ENCODE measurements around the gene CDC27.
"Not testable (repeated sequence)": the region's sequence is repeated elsewhere in the genome, so short reads cannot be mapped to it uniquely, and the experiment has no call there.

Gene CDC27

DNA sequence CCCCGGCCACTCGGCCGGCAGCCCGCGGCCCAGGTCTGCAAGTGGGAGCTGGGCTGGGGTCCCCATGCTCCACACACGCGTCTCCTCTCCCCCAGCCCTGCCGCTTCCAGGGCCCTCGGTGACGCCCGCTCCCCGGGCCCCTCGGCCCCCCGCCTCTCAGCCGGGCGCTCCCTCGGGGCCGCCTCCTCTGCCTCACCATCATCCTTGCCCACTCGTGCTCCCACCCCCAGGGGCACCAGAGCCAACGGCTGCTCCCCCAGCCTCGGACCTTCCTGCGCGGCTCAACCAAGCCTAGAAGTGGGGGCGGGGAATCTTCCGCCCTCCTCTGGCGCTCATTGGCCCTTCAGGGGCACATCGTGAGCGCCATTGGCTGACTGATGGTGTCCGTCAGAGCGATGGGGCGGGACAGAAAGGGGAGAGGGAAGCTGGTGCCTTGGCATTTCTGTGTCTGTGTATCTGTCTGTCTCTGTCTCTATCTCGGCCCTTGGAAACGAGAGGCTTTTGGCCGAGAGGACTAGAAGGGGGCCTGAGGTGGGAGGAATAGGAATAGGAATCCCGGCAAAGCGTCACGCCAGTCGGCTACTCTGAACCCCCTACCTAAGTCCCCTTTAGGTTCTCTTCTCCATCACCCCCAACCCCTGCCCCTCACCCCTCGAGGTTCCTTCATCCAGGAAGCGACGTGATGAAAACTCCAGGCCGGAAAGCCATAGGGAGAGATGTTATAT lies 88.9 kb downstream of the CDC27 start:
- H3K4me3 ChIP-seq (ENCODE audit: extremely low read depth, insufficient read depth, low read length, poor library complexity, severe bottlenecking) = peak overlapping the region; percentile 70
- H3K9me3 ChIP-seq (ENCODE audit: control insufficient read depth, low read length) = no peaks in the 10 kb centered on the region
- H3K36me3 ChIP-seq (ENCODE audit: control insufficient read depth, insufficient read depth, low read length) = peaks cover 6% of the 10 kb centered on the region
- H3K4me1 ChIP-seq (ENCODE audit: control insufficient read depth, insufficient read depth, low read length, poor library complexity, severe bottlenecking) = peaks cover 2% of the 10 kb centered on the region
- WGBS, 2 experiments (ENCODE audit: insufficient coverage in 2 of 2) = 0% methylated on average over 10 to 11 of the region's 42 CpGs
- no peak overlapping the region for H3K27ac ChIP-seq (ENCODE audit: low read depth, low read length, severe bottlenecking)

DNA sequence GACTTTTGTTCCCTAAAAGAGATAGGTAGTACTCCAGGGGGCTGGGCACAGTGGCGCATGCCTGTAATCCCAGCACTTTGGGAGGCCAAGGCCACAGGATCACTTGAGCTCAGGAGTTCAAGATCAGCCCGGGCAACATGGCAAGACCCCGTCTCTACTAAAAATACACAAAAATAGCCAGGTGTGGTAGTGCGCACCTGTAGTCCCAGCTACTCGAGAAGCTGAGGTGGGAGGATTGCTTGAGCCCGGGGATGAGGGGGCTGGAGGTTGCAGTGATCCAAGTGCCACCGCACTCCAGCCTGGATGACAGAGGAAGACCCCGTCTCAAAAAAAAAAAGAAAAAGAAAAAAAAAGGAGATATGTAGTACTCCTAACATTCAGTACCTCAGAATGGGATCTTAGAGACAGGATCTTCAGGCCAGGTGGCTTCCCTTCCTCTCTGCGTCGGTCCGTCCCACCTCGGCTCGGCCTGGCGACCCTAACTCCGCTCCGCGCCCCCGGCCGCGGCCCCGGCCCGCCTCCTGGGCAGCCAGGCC lies 89.6 kb downstream of the CDC27 start:
- Histone ChIP-seq H3K27ac (ENCODE audit: low read depth, low read length, severe bottlenecking) (no peak overlapping the region), H3K36me3 (ENCODE audit: control insufficient read depth, insufficient read depth, low read length) (peaks cover 6% of the 10 kb centered on the region), H3K4me1 (ENCODE audit: control insufficient read depth, insufficient read depth, low read length, poor library complexity, severe bottlenecking) (peaks cover 2% of the 10 kb centered on the region), H3K9me3 (ENCODE audit: control insufficient read depth, low read length) (no peaks in the 10 kb centered on the region), H3K4me3 (ENCODE audit: extremely low read depth, insufficient read depth, low read length, poor library complexity, severe bottlenecking) (peak overlapping the region; percentile 70)
- 20 to 28% methylated on average over 8 to 10 of the region's 22 CpGs for WGBS, 2 experiments (ENCODE audit: insufficient coverage in 2 of 2)

DNA sequence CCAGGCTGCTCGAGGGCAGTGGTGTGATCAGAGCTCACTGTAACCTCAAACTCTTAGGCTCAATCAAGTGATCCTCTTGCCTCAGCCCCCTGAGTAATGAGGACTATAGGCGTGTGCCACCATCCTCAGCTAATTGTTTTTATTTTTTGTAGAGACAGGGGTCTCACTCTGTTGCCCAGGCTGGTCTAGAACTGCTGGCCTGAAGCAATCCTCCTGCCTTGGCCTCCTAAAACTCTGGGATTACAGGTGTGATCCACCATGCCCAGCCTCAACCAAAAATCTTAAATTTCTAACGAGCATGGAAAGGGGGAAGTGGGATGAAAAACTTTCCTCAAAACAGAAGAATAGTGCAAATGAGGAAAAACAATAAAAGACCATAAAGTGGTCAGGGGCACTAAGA lies 92.8 kb downstream of the CDC27 start:
- 88% methylated on average over 1 of the region's 3 CpGs; no CpG with 5 or more reads in 1 of the 2 experiments for WGBS, 2 experiments (ENCODE audit: insufficient coverage in 2 of 2)
- Histone ChIP-seq H3K27ac (ENCODE audit: low read depth, low read length, severe bottlenecking) (no peak overlapping the region), H3K4me3 (ENCODE audit: extremely low read depth, insufficient read depth, low read length, poor library complexity, severe bottlenecking) (no peak overlapping the region)

DNA sequence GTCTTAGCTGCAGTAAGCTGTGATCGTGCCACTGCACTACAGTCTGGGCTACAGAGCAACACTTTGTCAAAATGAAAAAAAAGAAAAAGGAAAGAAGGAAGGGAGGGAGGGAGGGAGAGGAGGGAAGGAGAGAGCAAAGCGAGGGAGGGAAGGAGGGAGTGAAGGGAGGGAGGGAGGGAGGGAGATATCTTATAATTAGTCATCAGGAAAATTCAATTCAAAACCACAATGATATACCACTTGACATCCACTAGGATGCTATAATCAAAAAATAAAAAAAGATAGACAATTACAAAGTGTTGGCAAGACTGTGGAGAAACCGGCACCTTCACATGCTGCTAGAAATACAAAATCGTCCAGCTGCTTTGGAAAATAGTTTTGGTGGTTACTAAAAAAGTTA lies 93.8 kb downstream of the CDC27 start:
- Histone ChIP-seq H3K4me3 (ENCODE audit: extremely low read depth, insufficient read depth, low read length, poor library complexity, severe bottlenecking) (no peak overlapping the region), H3K27ac (ENCODE audit: low read depth, low read length, severe bottlenecking) (no peak overlapping the region), H3K36me3 (ENCODE audit: control insufficient read depth, insufficient read depth, low read length) (peaks cover 19% of the 10 kb centered on the region), H3K4me1 (ENCODE audit: control insufficient read depth, insufficient read depth, low read length, poor library complexity, severe bottlenecking) (peaks cover 2% of the 10 kb centered on the region), H3K9me3 (ENCODE audit: control insufficient read depth, low read length) (no peaks in the 10 kb centered on the region)
- 100% methylated on average over 1 of the region's 4 CpGs for WGBS, 2 experiments (ENCODE audit: insufficient coverage in 2 of 2)

More for the DNA sequence above, 92.8 kb downstream of the CDC27 start:
- Histone ChIP-seq H3K9me3 (ENCODE audit: control insufficient read depth, low read length) (no peaks in the 10 kb centered on the region), H3K4me1 (ENCODE audit: control insufficient read depth, insufficient read depth, low read length, poor library complexity, severe bottlenecking) (peaks cover 2% of the 10 kb centered on the region), H3K36me3 (ENCODE audit: control insufficient read depth, insufficient read depth, low read length) (peaks cover 19% of the 10 kb centered on the region)

DNA sequence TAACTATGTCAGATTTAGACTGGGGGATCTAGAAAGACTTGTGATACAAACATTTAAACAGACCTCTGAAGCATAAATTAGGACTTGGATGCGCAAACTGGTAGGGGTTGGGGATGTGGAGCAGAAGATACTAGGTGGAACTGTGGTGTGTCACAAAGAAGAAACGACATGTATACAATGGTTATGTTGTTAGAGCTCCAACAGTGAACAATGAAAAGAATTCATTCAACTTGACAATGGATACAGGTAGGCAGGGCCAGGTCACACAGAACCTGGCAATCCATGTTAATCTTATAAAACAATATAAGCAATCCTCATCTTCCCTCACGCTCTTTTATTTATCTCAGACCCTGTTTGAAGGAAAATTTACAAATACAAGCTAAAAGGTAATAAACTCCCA lies 102.0 kb downstream of the CDC27 start:
- H3K36me3 ChIP-seq (ENCODE audit: control insufficient read depth, insufficient read depth, low read length) = no peaks in the 10 kb centered on the region
- no peak overlapping the region for H3K27ac ChIP-seq (ENCODE audit: low read depth, low read length, severe bottlenecking)
- no peak overlapping the region for H3K4me3 ChIP-seq (ENCODE audit: extremely low read depth, insufficient read depth, low read length, poor library complexity, severe bottlenecking)
- no peaks in the 10 kb centered on the region for H3K4me1 ChIP-seq (ENCODE audit: control insufficient read depth, insufficient read depth, low read length, poor library complexity, severe bottlenecking)
- no peaks in the 10 kb centered on the region for H3K9me3 ChIP-seq (ENCODE audit: control insufficient read depth, low read length)
- 89 to 100% methylated on average over 2 to 3 of the region's 3 CpGs for WGBS, 2 experiments (ENCODE audit: insufficient coverage in 2 of 2)

DNA sequence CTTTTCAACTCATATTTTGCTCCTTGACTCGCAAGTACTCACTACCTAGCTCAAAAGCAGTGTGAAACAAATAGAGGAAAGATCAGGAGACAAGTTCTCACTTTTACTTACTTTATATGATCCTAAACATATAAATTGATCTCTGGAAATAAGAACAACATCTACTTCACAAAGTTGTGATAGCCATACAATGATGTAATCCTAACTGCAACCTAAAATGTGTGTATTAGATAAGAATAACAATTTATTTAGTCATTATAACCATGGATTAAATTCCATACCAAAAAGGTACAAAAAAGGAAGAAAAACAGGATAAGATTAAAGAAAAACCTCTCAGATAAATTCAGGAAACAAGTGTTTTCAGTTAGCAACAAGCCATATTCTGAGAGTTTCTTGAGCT lies 103.4 kb downstream of the CDC27 start:
- WGBS, 2 experiments (ENCODE audit: insufficient coverage in 2 of 2) = no CpG with 5 or more reads among the region's 1 CpG
- Histone ChIP-seq H3K36me3 (ENCODE audit: control insufficient read depth, insufficient read depth, low read length) (no peaks in the 10 kb centered on the region), H3K9me3 (ENCODE audit: control insufficient read depth, low read length) (no peaks in the 10 kb centered on the region), H3K4me1 (ENCODE audit: control insufficient read depth, insufficient read depth, low read length, poor library complexity, severe bottlenecking) (no peaks in the 10 kb centered on the region), H3K27ac (ENCODE audit: low read depth, low read length, severe bottlenecking) (no peak overlapping the region), H3K4me3 (ENCODE audit: extremely low read depth, insufficient read depth, low read length, poor library complexity, severe bottlenecking) (no peak overlapping the region)

DNA sequence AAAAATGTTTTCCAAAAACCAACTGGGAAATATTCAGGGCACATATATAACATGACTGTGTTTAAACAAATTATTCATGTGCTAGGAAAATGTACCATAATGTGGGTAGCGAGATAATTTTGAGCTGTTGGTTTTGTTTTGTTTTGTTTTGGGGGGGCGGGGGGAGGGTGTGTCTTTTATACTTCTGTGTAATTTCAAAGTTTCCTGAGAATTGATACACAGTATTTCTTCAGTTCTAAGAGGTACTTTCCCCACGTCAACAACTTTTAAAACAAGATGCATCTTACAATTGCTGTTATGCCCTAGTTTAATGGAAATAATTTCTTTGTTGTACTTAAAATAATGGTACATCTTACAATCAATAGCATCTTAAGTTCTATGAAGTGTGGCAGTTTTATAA lies 110.3 kb downstream of the CDC27 start:
- Histone ChIP-seq H3K27ac (ENCODE audit: low read depth, low read length, severe bottlenecking) (no peak overlapping the region), H3K4me3 (ENCODE audit: extremely low read depth, insufficient read depth, low read length, poor library complexity, severe bottlenecking) (no peak overlapping the region), H3K9me3 (ENCODE audit: control insufficient read depth, low read length) (no peaks in the 10 kb centered on the region), H3K36me3 (ENCODE audit: control insufficient read depth, insufficient read depth, low read length) (peaks cover 3% of the 10 kb centered on the region), H3K4me1 (ENCODE audit: control insufficient read depth, insufficient read depth, low read length, poor library complexity, severe bottlenecking) (no peaks in the 10 kb centered on the region)
- no CpG with 5 or more reads among the region's 3 CpGs for WGBS, 2 experiments (ENCODE audit: insufficient coverage in 2 of 2)

DNA sequence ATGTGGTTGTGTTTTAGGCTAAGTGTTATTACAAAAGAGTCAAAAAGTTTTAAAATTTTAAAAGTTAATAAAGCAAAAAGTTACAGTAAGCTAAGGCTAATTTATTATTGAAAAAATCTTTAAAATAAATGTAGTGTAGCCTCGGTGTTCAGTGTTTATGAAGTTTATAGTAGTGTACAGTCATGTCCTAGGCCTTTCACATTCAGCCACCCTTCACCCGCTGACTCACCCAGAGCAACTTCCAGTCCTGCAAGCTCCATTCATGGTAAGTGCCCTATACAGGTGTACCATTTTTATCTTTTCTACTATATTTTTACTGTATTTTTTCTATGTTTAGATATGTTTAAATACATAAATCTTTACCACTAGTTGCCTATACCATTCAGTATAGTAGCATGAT lies 111.5 kb downstream of the CDC27 start:
- no peaks in the 10 kb centered on the region for H3K9me3 ChIP-seq (ENCODE audit: control insufficient read depth, low read length)
- H3K27ac ChIP-seq (ENCODE audit: low read depth, low read length, severe bottlenecking) = no peak overlapping the region
- H3K36me3 ChIP-seq (ENCODE audit: control insufficient read depth, insufficient read depth, low read length) = peaks cover 3% of the 10 kb centered on the region
- H3K4me3 ChIP-seq (ENCODE audit: extremely low read depth, insufficient read depth, low read length, poor library complexity, severe bottlenecking) = no peak overlapping the region
- WGBS, 2 experiments (ENCODE audit: insufficient coverage in 2 of 2) = no CpG with 5 or more reads among the region's 2 CpGs
- no peaks in the 10 kb centered on the region for H3K4me1 ChIP-seq (ENCODE audit: control insufficient read depth, insufficient read depth, low read length, poor library complexity, severe bottlenecking)

DNA sequence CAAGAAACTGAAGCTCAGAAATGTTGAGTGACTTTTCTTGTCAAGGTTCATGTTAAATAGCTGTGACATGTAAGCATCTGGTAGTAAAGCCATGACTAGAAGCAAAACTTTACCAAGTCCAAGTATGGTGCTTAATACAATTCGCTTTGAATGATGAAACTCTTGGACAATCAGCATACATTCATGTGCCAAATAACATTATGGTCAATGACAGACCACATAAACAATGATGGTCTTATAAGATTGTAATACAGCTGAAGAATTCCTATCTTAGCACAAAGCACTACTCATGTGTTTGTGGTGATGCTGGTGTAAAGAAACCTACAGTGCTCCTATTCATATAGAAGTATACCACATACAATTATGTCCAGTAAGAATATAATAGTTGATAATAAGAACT lies 112.9 kb downstream of the CDC27 start:
- Histone ChIP-seq H3K9me3 (ENCODE audit: control insufficient read depth, low read length) (no peaks in the 10 kb centered on the region), H3K36me3 (ENCODE audit: control insufficient read depth, insufficient read depth, low read length) (peaks cover 3% of the 10 kb centered on the region), H3K27ac (ENCODE audit: low read depth, low read length, severe bottlenecking) (no peak overlapping the region), H3K4me3 (ENCODE audit: extremely low read depth, insufficient read depth, low read length, poor library complexity, severe bottlenecking) (no peak overlapping the region), H3K4me1 (ENCODE audit: control insufficient read depth, insufficient read depth, low read length, poor library complexity, severe bottlenecking) (no peaks in the 10 kb centered on the region)
- no CpG with 5 or more reads among the region's 1 CpG for WGBS, 2 experiments (ENCODE audit: insufficient coverage in 2 of 2)

DNA sequence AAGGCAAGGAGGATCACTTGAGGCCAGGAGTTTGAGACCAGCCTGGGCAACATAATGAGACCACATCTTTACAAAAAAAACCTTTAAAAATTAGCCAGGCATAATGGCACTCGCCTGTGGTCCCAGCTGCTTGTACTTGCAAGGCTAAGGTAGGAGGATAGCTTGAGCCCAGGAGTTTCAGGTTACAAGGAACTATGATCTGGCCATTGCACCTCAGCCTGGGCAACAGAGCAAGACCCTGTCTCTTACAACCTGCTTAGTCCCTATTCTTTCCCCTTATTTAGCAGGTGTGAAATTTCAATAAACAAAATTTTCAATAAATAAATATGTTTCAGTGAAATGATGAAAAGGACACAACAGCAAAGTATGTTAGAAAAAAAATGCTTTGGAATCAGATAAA lies 114.7 kb downstream of the CDC27 start:
- not testable (repeated sequence) for H3K27ac ChIP-seq (ENCODE audit: low read depth, low read length, severe bottlenecking); H3K4me1 ChIP-seq (ENCODE audit: control insufficient read depth, insufficient read depth, low read length, poor library complexity, severe bottlenecking); H3K36me3 ChIP-seq (ENCODE audit: control insufficient read depth, insufficient read depth, low read length); H3K9me3 ChIP-seq (ENCODE audit: control insufficient read depth, low read length); H3K4me3 ChIP-seq (ENCODE audit: extremely low read depth, insufficient read depth, low read length, poor library complexity, severe bottlenecking)
- 83% methylated on average over 1 of the region's 1 CpG; no CpG with 5 or more reads in 1 of the 2 experiments for WGBS, 2 experiments (ENCODE audit: insufficient coverage in 2 of 2)

DNA sequence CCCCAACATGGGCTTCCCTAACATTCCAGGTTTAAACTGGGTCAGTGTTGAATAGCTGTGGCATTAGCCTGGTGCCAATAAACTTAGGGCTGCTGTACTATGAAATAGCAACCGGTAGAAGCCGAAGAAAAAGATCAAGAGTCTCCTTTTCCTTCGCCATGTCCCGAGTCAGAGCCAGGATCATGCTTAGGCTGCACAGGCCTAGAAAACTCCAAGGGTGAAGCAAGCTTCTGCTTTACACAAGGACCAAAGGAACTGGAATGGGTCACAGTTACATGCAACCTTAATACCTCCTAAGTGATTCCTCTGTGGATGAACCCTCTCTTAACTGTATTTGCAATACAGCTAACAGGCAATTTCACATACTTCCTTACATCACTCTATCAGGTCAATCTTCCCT lies 115.5 kb downstream of the CDC27 start:
- H3K27ac ChIP-seq (ENCODE audit: low read depth, low read length, severe bottlenecking) = not testable (repeated sequence)
- 94 to 100% methylated on average over 3 of the region's 4 CpGs for WGBS, 2 experiments (ENCODE audit: insufficient coverage in 2 of 2)

More for the DNA sequence above, 115.5 kb downstream of the CDC27 start:
- H3K36me3 ChIP-seq (ENCODE audit: control insufficient read depth, insufficient read depth, low read length); H3K9me3 ChIP-seq (ENCODE audit: control insufficient read depth, low read length); H3K4me1 ChIP-seq (ENCODE audit: control insufficient read depth, insufficient read depth, low read length, poor library complexity, severe bottlenecking); H3K4me3 ChIP-seq (ENCODE audit: extremely low read depth, insufficient read depth, low read length, poor library complexity, severe bottlenecking): not testable (repeated sequence)
